ENCODE data around the gene SLC6A3.

The SLC6A3 gene

GRCh38 chr5:1396293-1396816, 48.9 kb downstream of the SLC6A3 start:
- DNase-seq = no peak
- in situ Hi-C loops (cut with MboI; ENCODE audit: low pct_unique_long_range_greater_than_20kb, low sequenced_read_pairs) = no loop called here

DNA sequence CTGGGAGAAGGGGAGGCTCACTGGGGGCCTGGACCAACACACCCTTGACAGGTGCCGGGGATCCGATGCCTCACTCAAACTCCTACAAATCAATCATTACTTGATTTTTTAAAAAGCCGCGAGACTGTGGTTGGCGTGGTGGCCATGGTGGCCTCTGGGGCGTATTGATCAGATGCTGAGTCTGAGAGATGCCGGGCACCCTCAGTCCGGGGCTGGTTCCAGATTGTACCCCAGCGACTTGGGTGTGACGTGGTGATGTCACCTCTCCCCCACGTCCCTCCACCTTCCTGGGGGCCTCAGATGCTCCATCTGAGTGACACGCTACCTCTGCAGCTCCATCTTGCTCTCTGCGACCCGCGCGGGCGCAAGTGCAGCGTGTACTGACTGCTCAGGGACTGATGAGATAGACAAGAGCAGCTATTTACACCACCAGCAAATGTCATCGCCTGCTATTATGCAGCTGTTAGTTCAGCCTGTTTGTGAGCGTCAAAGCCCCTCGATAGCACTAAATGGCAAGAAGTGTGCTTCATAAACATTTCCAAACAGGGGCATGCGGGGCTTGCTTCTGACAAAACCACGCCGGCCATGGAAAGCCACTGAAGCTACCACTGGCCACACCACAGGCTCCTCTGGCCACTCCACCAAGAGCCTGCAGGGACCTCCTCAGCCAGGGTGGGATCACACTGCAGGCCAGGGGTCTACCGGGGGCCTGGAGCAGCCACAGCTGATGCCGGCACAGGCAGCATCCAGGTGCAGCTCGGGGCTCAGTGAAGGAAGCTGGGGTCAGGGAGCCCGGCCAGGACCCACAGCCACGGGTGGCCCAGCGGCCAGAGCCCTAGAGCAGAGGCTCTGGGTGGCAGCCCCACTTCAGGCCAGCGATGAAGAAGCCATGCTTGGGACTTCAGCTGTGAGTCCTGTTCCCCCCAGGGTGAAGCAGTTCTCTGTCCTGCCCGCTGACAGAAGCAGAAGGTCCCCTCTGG, 50.1 kb downstream of the SLC6A3 start:
- in situ Hi-C loops (cut with MboI; ENCODE audit: low pct_unique_long_range_greater_than_20kb, low sequenced_read_pairs) = no loop called here
- no peak for DNase-seq

- in situ Hi-C loops (cut with MboI; ENCODE audit: low pct_unique_long_range_greater_than_20kb, low sequenced_read_pairs) = no loop called here
- DNase-seq = no peak
Observed at GRCh38 chr5:1393571-1394501, 51.4 kb downstream of the SLC6A3 start.

GRCh38 chr5:1392801-1393565, 52.3 kb downstream of the SLC6A3 start:
- in situ Hi-C loops (cut with MboI; ENCODE audit: low pct_unique_long_range_greater_than_20kb, low sequenced_read_pairs) = no loop called here
- DNase-seq = no peak

- no peak for DNase-seq
- in situ Hi-C loops (cut with MboI; ENCODE audit: low pct_unique_long_range_greater_than_20kb, low sequenced_read_pairs) = no loop called here
Observed at GRCh38 chr5:1392261-1392660, 53.0 kb downstream of the SLC6A3 start.

GRCh38 chr5:1391691-1392090, 53.5 kb downstream of the SLC6A3 start:
- in situ Hi-C loops (cut with MboI; ENCODE audit: low pct_unique_long_range_greater_than_20kb, low sequenced_read_pairs) = no loop called here
- DNase-seq = no peak

GRCh38 chr5:1390861-1391600, 54.2 kb downstream of the SLC6A3 start:
- DNase-seq = no peak
- in situ Hi-C loops (cut with MboI; ENCODE audit: low pct_unique_long_range_greater_than_20kb, low sequenced_read_pairs) = no loop called here

- no peak for DNase-seq
- in situ Hi-C loops (cut with MboI; ENCODE audit: low pct_unique_long_range_greater_than_20kb, low sequenced_read_pairs) = no loop called here
Observed at GRCh38 chr5:1390333-1390732, 54.9 kb downstream of the SLC6A3 start.

DNA sequence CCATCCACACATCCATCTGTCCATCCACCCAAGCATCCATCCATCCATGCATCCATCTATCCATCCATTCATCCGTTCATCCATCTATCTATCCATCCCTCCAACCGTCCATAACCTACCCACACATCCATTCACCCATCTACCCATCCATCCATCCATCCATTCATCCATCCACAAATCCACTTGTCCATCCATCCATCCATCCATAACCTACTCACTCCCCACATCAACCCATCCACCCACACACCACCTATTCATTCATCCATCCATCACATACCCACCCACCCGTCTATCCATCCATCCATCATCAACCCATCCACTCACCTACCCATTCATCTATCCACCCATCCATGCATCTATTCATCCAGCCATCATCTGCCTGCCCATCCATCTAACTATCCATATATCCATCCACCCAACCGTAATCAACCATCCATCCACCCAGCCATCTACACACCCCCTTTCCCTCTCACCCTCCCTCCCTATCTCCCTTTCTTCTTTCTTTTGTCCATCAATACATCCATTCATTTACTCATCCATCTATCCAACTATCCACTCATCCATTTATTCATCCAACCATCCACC, 56.8 kb downstream of the SLC6A3 start:
- in situ Hi-C loops (cut with MboI; ENCODE audit: low pct_unique_long_range_greater_than_20kb, low sequenced_read_pairs) = no loop called here

DNA sequence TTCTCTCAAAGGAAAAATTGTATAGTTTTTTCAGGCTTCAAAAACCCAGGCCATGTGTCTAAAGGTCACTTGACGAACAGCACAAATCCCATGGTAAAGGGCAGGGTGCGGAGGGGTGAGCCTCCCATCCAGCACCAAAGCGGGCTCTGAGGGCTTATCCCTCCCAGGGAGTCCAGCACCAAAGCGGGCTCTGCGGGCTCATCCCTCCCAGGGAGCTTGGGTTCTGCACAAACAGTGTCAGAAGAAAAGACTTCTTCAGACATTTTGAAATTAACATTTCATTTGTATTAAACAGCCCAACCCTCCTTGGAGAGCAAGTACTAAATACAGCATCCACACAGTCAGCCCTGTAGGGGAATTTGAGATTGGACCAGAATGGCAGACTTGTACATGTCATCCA, 57.4 kb downstream of the SLC6A3 start:
- DNase-seq = no peak
- in situ Hi-C loops (cut with MboI; ENCODE audit: low pct_unique_long_range_greater_than_20kb, low sequenced_read_pairs) = no loop called here

More for the DNA sequence above, 56.8 kb downstream of the SLC6A3 start:
- DNase-seq = no peak

DNA sequence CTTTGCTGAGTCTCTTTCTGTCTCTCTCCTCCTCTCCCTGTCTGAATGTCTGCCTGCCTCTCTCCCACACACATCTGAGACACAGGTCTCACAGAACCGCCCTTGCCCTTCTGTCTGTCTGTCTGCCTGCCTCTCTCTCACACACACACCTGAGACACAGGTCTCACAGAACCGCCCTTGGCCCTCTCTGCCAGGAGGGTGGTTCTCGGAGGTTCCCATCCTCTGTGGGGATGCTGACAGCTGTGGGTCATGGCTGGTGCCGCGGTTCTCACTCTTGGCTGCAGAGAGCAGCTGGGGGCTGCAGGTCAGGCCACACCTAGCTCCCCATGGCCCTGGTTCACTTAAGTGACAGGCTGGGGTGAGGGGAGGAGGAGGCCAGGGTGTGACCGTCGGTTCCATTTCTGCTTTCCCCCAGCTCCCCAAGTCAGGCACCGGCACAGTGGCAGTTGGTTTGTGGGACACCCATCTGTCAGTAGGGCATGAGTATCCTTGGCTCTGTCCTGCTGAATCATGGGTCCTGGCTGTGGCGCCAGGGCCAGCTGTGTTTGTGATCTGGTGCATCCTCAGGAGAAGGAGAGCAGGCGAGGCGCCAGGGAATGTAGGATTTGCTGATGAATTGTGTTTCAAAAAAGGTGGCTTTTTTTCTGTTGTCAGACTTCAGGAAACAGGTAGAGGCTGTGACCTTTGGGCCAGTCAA, 58.0 kb downstream of the SLC6A3 start:
- in situ Hi-C loops (cut with MboI; ENCODE audit: low pct_unique_long_range_greater_than_20kb, low sequenced_read_pairs) = no loop called here
- no peak for DNase-seq

GRCh38 chr5:1386274-1386717, 58.9 kb downstream of the SLC6A3 start:
- DNase-seq = peak; percentile 23
- in situ Hi-C loops (cut with MboI; ENCODE audit: low pct_unique_long_range_greater_than_20kb, low sequenced_read_pairs) = no loop called here

GRCh38 chr5:1385395-1386273, 59.6 kb downstream of the SLC6A3 start:
- in situ Hi-C loops (cut with MboI; ENCODE audit: low pct_unique_long_range_greater_than_20kb, low sequenced_read_pairs) = no loop called here
- DNase-seq = peak; percentile 51

- in situ Hi-C loops (cut with MboI; ENCODE audit: low pct_unique_long_range_greater_than_20kb, low sequenced_read_pairs) = no loop called here
- DNase-seq = no peak
Observed at GRCh38 chr5:1384521-1384920, 60.7 kb downstream of the SLC6A3 start.

- in situ Hi-C loops (cut with MboI; ENCODE audit: low pct_unique_long_range_greater_than_20kb, low sequenced_read_pairs) = no loop called here
- DNase-seq = no peak
Observed at GRCh38 chr5:1383886-1384401, 61.3 kb downstream of the SLC6A3 start.

GRCh38 chr5:1383344-1383743, 61.9 kb downstream of the SLC6A3 start:
- no peak for DNase-seq
- in situ Hi-C loops (cut with MboI; ENCODE audit: low pct_unique_long_range_greater_than_20kb, low sequenced_read_pairs) = no loop called here
